Stimulated activated CD8-positive, alpha-beta memory T cell treated with anti-CD3 and anti-CD28 coated beads, Interleukin-15, amount 100 ng/mL, for 48 hours (primary cell): ENCODE results near the gene CDK19.

Experiments
- DNase-seq, 2 donors: peaks; one replicate each; pipeline ENCODE4 v3.0.0-alpha.2; 2020; ENCODE audit warnings: low read depth in 2 of 2

CDK19 gene

GRCh38 chr6:110660066-110660655 lies 155.1 kb downstream of the CDK19 start:
- DNase-seq, result no peak

- DNase-seq, result no peak
Measured at GRCh38 chr6:110658631-110659211, 156.5 kb downstream of the CDK19 start.

- no peak for DNase-seq
Measured at GRCh38 chr6:110656492-110656891, 158.8 kb downstream of the CDK19 start.

- no peak for DNase-seq
Measured at GRCh38 chr6:110655821-110656220, 159.4 kb downstream of the CDK19 start.

- no peak for DNase-seq
Measured at GRCh38 chr6:110654096-110654820, 161.0 kb downstream of the CDK19 start.

- no peak for DNase-seq
Measured at GRCh38 chr6:110653381-110653780, 161.9 kb downstream of the CDK19 start.

GRCh38 chr6:110652520-110652919 lies 162.7 kb downstream of the CDK19 start:
- DNase-seq, result no peak

- no peak for DNase-seq
Measured at GRCh38 chr6:110650755-110651154, 164.5 kb downstream of the CDK19 start.

- DNase-seq, result no peak
Measured at GRCh38 chr6:110649704-110650103, 165.6 kb downstream of the CDK19 start.

- no peak for DNase-seq
Measured at GRCh38 chr6:110646951-110647910, 168.0 kb downstream of the CDK19 start.

GRCh38 chr6:110646419-110646698 lies 168.9 kb downstream of the CDK19 start:
- no peak for DNase-seq

- no peak for DNase-seq
Measured at GRCh38 chr6:110645685-110646418, 169.4 kb downstream of the CDK19 start.

- no peak for DNase-seq
Measured at GRCh38 chr6:110643175-110643574, 172.1 kb downstream of the CDK19 start.

- DNase-seq, result no peak
Measured at GRCh38 chr6:110642711-110643110, 172.6 kb downstream of the CDK19 start.

- DNase-seq, result no peak
Measured at GRCh38 chr6:110636781-110637180, 178.5 kb downstream of the CDK19 start.

- no peak for DNase-seq
Measured at GRCh38 chr6:110635096-110635495, 180.2 kb downstream of the CDK19 start.

GRCh38 chr6:110633731-110634213 lies 181.5 kb downstream of the CDK19 start:
- no peak for DNase-seq

- no peak for DNase-seq
Measured at GRCh38 chr6:110629153-110629552, 186.1 kb downstream of the CDK19 start.

- no peak for DNase-seq
Measured at GRCh38 chr6:110628330-110628729, 186.9 kb downstream of the CDK19 start.

GRCh38 chr6:110626442-110626841 lies 188.8 kb downstream of the CDK19 start:
- DNase-seq, result no peak

- DNase-seq, result no peak
Measured at GRCh38 chr6:110625883-110626282, 189.4 kb downstream of the CDK19 start.
